DOHH2 (cell line): Measurements from ENCODE around the gene CARMIL1.

Source experiments
- CTCF ChIP-seq: fragments of 200-600 bp; sonication (generic); IDR thresholded peaks from one replicate; pipeline ENCODE4 v1.5.1; 2014; ENCODE audit warnings: antibody characterized with exemption, mild to moderate bottlenecking, low read depth, low read length; ENCODE audit not compliant: poor library complexity, severe bottlenecking
- EZH2phosphoT487 ChIP-seq: fragments of 200-600 bp; sonication (generic); IDR thresholded peaks from 2 replicates; pipeline ENCODE4 v1.6.1; 2017; ENCODE audit warnings: borderline replicate concordance, mild to moderate bottlenecking, antibody characterized with exemption, low read length, moderate library complexity, mixed read lengths

- TF ChIP-seq EZH2phosphoT487 (no peak), CTCF (no peak)
Observed at GRCh38 chr6:25448965-25449538, 169.9 kb downstream of the CARMIL1 start.
